ENCODE data around the gene L3MBTL2.
"Not testable (repeated sequence)": the region's sequence is repeated elsewhere in the genome, so short reads cannot be mapped to it uniquely, and the experiment has no call there.

The L3MBTL2 gene

GRCh38 chr22:41250127-41250526 is 45.0 kb downstream of the L3MBTL2 start:
- H3K27me3 ChIP-seq, result no peaks in the 10 kb centered on the region
- peaks cover 33% of the 10 kb centered on the region; the same call in 1 of the 2 replicates for H4K20me1 ChIP-seq
- H3K9me3 ChIP-seq, result no peaks in the 10 kb centered on the region
- H3K4me2 ChIP-seq, result no peak overlapping the region
- H3K4me1 ChIP-seq, result no peaks in the 10 kb centered on the region
- no peak for TF ChIP-seq Cebpa-rat (IDR thresholded peaks at IDR 0.05)
- no peak overlapping the region for H3K9ac ChIP-seq
- H3K4me3 ChIP-seq, result no peak overlapping the region
- no peak overlapping the region for H3K27ac ChIP-seq
- peaks cover 100% of the 10 kb centered on the region for H3K36me3 ChIP-seq

- peaks cover 100% of the 10 kb centered on the region for H3K36me3 ChIP-seq
- no peak overlapping the region for H3K9ac ChIP-seq
- H3K4me1 ChIP-seq, result peaks cover 6% of the 10 kb centered on the region; the same call in 1 of the 2 replicates
- no peak overlapping the region for H3K4me2 ChIP-seq
- no peaks in the 10 kb centered on the region for H3K27me3 ChIP-seq
- H3K9me3 ChIP-seq, result no peaks in the 10 kb centered on the region
- TF ChIP-seq Cebpa-rat (IDR thresholded peaks at IDR 0.05), result no peak
- no peak overlapping the region for H3K4me3 ChIP-seq
- peaks cover 35% of the 10 kb centered on the region; the same call in 1 of the 2 replicates for H4K20me1 ChIP-seq
- no peak overlapping the region for H3K27ac ChIP-seq
Measured at GRCh38 chr22:41252365-41252764, 47.3 kb downstream of the L3MBTL2 start.

GRCh38 chr22:41254230-41254629 is 49.1 kb downstream of the L3MBTL2 start:
- H3K36me3 ChIP-seq, result peaks cover 100% of the 10 kb centered on the region
- no peak overlapping the region for H3K4me3 ChIP-seq
- H3K27me3 ChIP-seq, result no peaks in the 10 kb centered on the region
- no peak for TF ChIP-seq Cebpa-rat (IDR thresholded peaks at IDR 0.05)
- H4K20me1 ChIP-seq, result peaks cover 34% of the 10 kb centered on the region; the same call in 1 of the 2 replicates
- H3K4me1 ChIP-seq, result peaks cover 10% of the 10 kb centered on the region; the same call in 1 of the 2 replicates
- no peak overlapping the region for H3K9ac ChIP-seq
- no peak overlapping the region for H3K27ac ChIP-seq
- H3K4me2 ChIP-seq, result no peak overlapping the region
- no peaks in the 10 kb centered on the region for H3K9me3 ChIP-seq

- TF ChIP-seq Cebpa-rat (IDR thresholded peaks at IDR 0.05), result no peak
- peaks cover 100% of the 10 kb centered on the region for H3K36me3 ChIP-seq
- no peaks in the 10 kb centered on the region for H3K27me3 ChIP-seq
- H3K9ac ChIP-seq, result 0 out of 2 replicates have a peak overlapping the region, but pooled peaks have one; percentile 24
- H3K4me2 ChIP-seq, result 0 out of 2 replicates have a peak overlapping the region, but pooled peaks have one; percentile 17
- H3K4me1 ChIP-seq, result peaks cover 10% of the 10 kb centered on the region; the same call in 1 of the 2 replicates
- H3K27ac ChIP-seq, result 0 out of 2 replicates have a peak overlapping the region, but pooled peaks have one; percentile 9
- no peaks in the 10 kb centered on the region for H3K9me3 ChIP-seq
- H3K4me3 ChIP-seq, result no peak overlapping the region
- peaks cover 33% of the 10 kb centered on the region for H4K20me1 ChIP-seq
Measured at GRCh38 chr22:41256254-41257253, 51.4 kb downstream of the L3MBTL2 start.

- H3K4me3 ChIP-seq, result no peak overlapping the region
- no peaks in the 10 kb centered on the region for H3K9me3 ChIP-seq
- H3K27ac ChIP-seq, result no peak overlapping the region
- H4K20me1 ChIP-seq, result peaks cover 44% of the 10 kb centered on the region
- 0 out of 2 replicates have a peak overlapping the region, but pooled peaks have one; percentile 24 for H3K9ac ChIP-seq
- peaks cover 10% of the 10 kb centered on the region; the same call in 1 of the 2 replicates for H3K4me1 ChIP-seq
- TF ChIP-seq Cebpa-rat (IDR thresholded peaks at IDR 0.05), result no peak
- H3K36me3 ChIP-seq, result peaks cover 100% of the 10 kb centered on the region
- H3K27me3 ChIP-seq, result no peaks in the 10 kb centered on the region
- no peak overlapping the region for H3K4me2 ChIP-seq
Measured at GRCh38 chr22:41257696-41258095, 52.6 kb downstream of the L3MBTL2 start.

GRCh38 chr22:41259756-41260155 is 54.6 kb downstream of the L3MBTL2 start:
- not testable (repeated sequence) for H3K4me1 ChIP-seq, H3K4me2 ChIP-seq, H3K27me3 ChIP-seq, H3K4me3 ChIP-seq, H3K27ac ChIP-seq, H3K9me3 ChIP-seq, H3K9ac ChIP-seq
- Histone ChIP-seq H3K36me3 (peaks cover 100% of the 10 kb centered on the region), H4K20me1 (peaks cover 60% of the 10 kb centered on the region)

- peaks cover 70% of the 10 kb centered on the region for H4K20me1 ChIP-seq
- no peak overlapping the region for H3K9ac ChIP-seq
- H3K9me3 ChIP-seq, result no peaks in the 10 kb centered on the region
- no peak for TF ChIP-seq Cebpa-rat (IDR thresholded peaks at IDR 0.05)
- peaks cover 100% of the 10 kb centered on the region for H3K36me3 ChIP-seq
- H3K4me2 ChIP-seq, result no peak overlapping the region
- no peaks in the 10 kb centered on the region for H3K27me3 ChIP-seq
- peaks cover 10% of the 10 kb centered on the region; the same call in 1 of the 2 replicates for H3K4me1 ChIP-seq
- H3K27ac ChIP-seq, result no peak overlapping the region
- H3K4me3 ChIP-seq, result no peak overlapping the region
Measured at GRCh38 chr22:41260871-41261270, 55.8 kb downstream of the L3MBTL2 start.

GRCh38 chr22:41261541-41262249 is 56.6 kb downstream of the L3MBTL2 start:
- Histone ChIP-seq H3K9me3 (no peaks in the 10 kb centered on the region), H3K4me2 (no peak overlapping the region), H3K36me3 (peaks cover 99% of the 10 kb centered on the region), H3K9ac (no peak overlapping the region), H3K4me3 (no peak overlapping the region), H3K4me1 (peaks cover 10% of the 10 kb centered on the region; the same call in 1 of the 2 replicates), H3K27ac (no peak overlapping the region), H3K27me3 (no peaks in the 10 kb centered on the region), H4K20me1 (peaks cover 70% of the 10 kb centered on the region)
- no peak for TF ChIP-seq Cebpa-rat (IDR thresholded peaks at IDR 0.05)

- no peak overlapping the region for H3K27ac ChIP-seq
- TF ChIP-seq Cebpa-rat (IDR thresholded peaks at IDR 0.05), result no peak
- H3K27me3 ChIP-seq, result no peaks in the 10 kb centered on the region
- no peaks in the 10 kb centered on the region for H3K9me3 ChIP-seq
- no peak overlapping the region for H3K9ac ChIP-seq
- peaks cover 4% of the 10 kb centered on the region; the same call in 1 of the 2 replicates for H3K4me1 ChIP-seq
- H3K36me3 ChIP-seq, result peaks cover 99% of the 10 kb centered on the region
- H4K20me1 ChIP-seq, result peaks cover 69% of the 10 kb centered on the region
- H3K4me2 ChIP-seq, result no peak overlapping the region
- H3K4me3 ChIP-seq, result no peak overlapping the region
Measured at GRCh38 chr22:41262250-41262765, 57.2 kb downstream of the L3MBTL2 start.
